ENCODE measurements around the gene TRIO. TPM values are rescaled to one million over a fixed set of nuclear protein-coding genes. Genes with fewer than 3 reads are reported as not detected.

The TRIO gene
- total and polyA plus RNA-seq, 10 of the 15 experiments (the other 5 are each of a cell fraction or from before 2014, with no cell fraction given), result 5.1 to 96.4 (median 44.6) TPM

DNA sequence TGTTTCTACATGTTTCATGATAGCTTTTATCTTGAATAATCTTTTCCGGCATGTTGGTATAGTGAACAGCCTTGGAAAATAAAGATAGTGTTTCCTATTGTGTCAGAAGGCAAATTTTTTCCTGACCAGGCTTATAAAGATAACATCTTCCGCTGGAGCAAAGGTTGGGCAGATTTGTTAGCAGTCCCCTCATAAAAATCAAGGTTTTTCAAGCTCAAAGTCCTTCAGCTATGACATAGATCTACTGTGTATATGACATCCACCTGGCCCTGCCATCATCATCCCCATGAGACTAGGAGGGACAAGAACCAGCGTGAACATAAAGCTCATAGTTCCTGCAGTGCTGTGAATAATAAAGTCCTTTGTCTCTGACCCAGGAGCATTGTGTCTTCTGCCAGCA is 408.1 kb downstream of the TRIO start:
- ChIA-PET CTCF (interaction anchor here (1.5 kb wide), 1 partner anchor 98 kb away, joined by 6 read pairs; no protein-coding TSS in a partner anchor), POLR2A (no interaction called here), RAD21 (ENCODE audit: unreplicated experiment) (no interaction called here), SMC1A (ENCODE audit: uncharacterized antibody, unreplicated experiment) (interaction anchor here (1.7 kb wide), 1 partner anchor 18 kb away, joined by 4 read pairs; no protein-coding TSS in a partner anchor)
- in situ Hi-C loops (cut with MboI), result no loop called here
- Histone ChIP-seq H3K4me2 (ENCODE audit: control insufficient read depth, insufficient read depth) (no peak overlapping the region), H3K36me3 (ENCODE audit: control insufficient read depth in 2 of 2, insufficient read depth in 2 of 2, low read length in 1 of 2) (no peaks in the 10 kb centered on the region), H3K9ac (ENCODE audit: control insufficient read depth, insufficient read depth, low read length) (no peak overlapping the region), H3K4me1 (ENCODE audit: control insufficient read depth, insufficient read depth, low read length) (no peaks in the 10 kb centered on the region), H2AFZ (ENCODE audit: control insufficient read depth, low read depth, low read length) (no peak overlapping the region), H4K20me1 (ENCODE audit: control insufficient read depth, insufficient read depth) (no peaks in the 10 kb centered on the region), H3K27me3 (replicated peaks in 1 of 2; ENCODE audit: control insufficient read depth in 2 of 2, insufficient read depth in 2 of 2, low read length in 1 of 2) (no peaks in the 10 kb centered on the region; a peak in 1 of 4 replicates), H3K79me2 (ENCODE audit: control insufficient read depth, insufficient read depth, low read length) (no peaks in the 10 kb centered on the region), H3K9me3 (replicated peaks; ENCODE audit: control insufficient read depth, insufficient read depth, low read length) (peaks cover 2% of the 10 kb centered on the region; the same call in 1 of the 3 replicates), H3K27ac (ENCODE audit: control insufficient read depth, insufficient read depth) (no peak overlapping the region), H3K4me3 (no peak overlapping the region)
- FAIRE-seq (no peak), ATAC-seq (no peak), DNase-seq (ENCODE audit: low read depth, low spot score) (no peak)
- intact Hi-C loops (cut with micrococcal nuclease; ENCODE audit: unreplicated experiment), result no loop called here
- TF ChIP-seq RUNX3 (IDR thresholded peaks at IDR 0.05; ENCODE audit: low read length) (no peak), TAF1 (IDR thresholded peaks at IDR 0.05; ENCODE audit: borderline replicate concordance, low read depth, low read length) (no peak), FOXM1 (IDR thresholded peaks at IDR 0.05; ENCODE audit: low read depth, low read length) (no peak), PKNOX1 (IDR thresholded peaks at IDR 0.05) (no peak), SUZ12 (IDR thresholded peaks at IDR 0.05; ENCODE audit: unreplicated experiment) (no peak), USF1 (IDR thresholded peaks at IDR 0.05; ENCODE audit: borderline replicate concordance, extremely low read length, insufficient read depth, low read depth, low read length) (no peak), ZNF217 (IDR thresholded peaks at IDR 0.05) (no peak), SREBF1 (IDR thresholded peaks at IDR 0.05; ENCODE audit: low read length) (no peak), MTA2 (IDR thresholded peaks at IDR 0.05; ENCODE audit: low read depth) (no peak), TCF7 (IDR thresholded peaks at IDR 0.05; ENCODE audit: borderline replicate concordance) (no peak), KLF5 (IDR thresholded peaks at IDR 0.05; ENCODE audit: partially characterized antibody) (no peak), TCF12 (IDR thresholded peaks at IDR 0.05; ENCODE audit: low read depth, low read length) (no peak), CBX3 (IDR thresholded peaks at IDR 0.05; ENCODE audit: borderline replicate concordance, low read depth) (no peak), HDGF (IDR thresholded peaks at IDR 0.05) (no peak), CHD2 (IDR thresholded peaks at IDR 0.05; ENCODE audit: borderline replicate concordance, low read depth, low read length) (no peak), BCL3 (IDR thresholded peaks at IDR 0.05; ENCODE audit: borderline replicate concordance, insufficient read depth, low read depth, low read length, poor library complexity, severe bottlenecking) (no peak), CHD1 (IDR thresholded peaks at IDR 0.05; ENCODE audit: low read depth, low read length) (no peak), ESRRA (IDR thresholded peaks at IDR 0.05; ENCODE audit: low read length) (no peak)
- TF ChIP-seq, protein P1, sequence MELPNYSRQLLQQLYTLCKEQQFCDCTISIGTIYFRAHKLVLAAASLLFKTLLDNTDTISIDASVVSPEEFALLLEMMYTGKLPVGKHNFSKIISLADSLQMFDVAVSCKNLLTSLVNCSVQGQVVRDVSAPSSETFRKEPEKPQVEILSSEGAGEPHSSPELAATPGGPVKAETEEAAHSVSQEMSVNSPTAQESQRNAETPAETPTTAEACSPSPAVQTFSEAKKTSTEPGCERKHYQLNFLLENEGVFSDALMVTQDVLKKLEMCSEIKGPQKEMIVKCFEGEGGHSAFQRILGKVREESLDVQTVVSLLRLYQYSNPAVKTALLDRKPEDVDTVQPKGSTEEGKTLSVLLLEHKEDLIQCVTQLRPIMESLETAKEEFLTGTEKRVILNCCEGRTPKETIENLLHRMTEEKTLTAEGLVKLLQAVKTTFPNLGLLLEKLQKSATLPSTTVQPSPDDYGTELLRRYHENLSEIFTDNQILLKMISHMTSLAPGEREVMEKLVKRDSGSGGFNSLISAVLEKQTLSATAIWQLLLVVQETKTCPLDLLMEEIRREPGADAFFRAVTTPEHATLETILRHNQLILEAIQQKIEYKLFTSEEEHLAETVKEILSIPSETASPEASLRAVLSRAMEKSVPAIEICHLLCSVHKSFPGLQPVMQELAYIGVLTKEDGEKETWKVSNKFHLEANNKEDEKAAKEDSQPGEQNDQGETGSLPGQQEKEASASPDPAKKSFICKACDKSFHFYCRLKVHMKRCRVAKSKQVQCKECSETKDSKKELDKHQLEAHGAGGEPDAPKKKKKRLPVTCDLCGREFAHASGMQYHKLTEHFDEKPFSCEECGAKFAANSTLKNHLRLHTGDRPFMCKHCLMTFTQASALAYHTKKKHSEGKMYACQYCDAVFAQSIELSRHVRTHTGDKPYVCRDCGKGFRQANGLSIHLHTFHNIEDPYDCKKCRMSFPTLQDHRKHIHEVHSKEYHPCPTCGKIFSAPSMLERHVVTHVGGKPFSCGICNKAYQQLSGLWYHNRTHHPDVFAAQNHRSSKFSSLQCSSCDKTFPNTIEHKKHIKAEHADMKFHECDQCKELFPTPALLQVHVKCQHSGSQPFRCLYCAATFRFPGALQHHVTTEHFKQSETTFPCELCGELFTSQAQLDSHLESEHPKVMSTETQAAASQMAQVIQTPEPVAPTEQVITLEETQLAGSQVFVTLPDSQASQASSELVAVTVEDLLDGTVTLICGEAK (IDR thresholded peaks at IDR 0.05; ENCODE audit: borderline replicate concordance), result no peak
- WGBS (ENCODE audit: insufficient coverage, insufficient replicate concordance, low lambda C conversion rate, missing lambda C conversion rate), result 31% methylated on average over 3 of the region's 3 CpGs
- BruUV-seq (replicated peaks), result no TSS peak
